HG03571 (cell line): ENCODE measurements around the gene PTPRD.
"Not testable (repeated sequence)": the region's sequence is repeated elsewhere in the genome, so short reads cannot be mapped to it uniquely, and the experiment has no call there.

ENCODE experiments used
- ATAC-seq: cut with Tn5 transposase; IDR thresholded peaks from one replicate; pipeline ENCODE4 v1.9.1; 2021; ENCODE audit not compliant: unreplicated experiment

PTPRD gene

GRCh38 chr9:9099646-9100045, 1513.2 kb downstream of the PTPRD start:
- no peak for ATAC-seq

- not testable (repeated sequence) for ATAC-seq
Observed at GRCh38 chr9:9097254-9097653, 1515.5 kb downstream of the PTPRD start.

- ATAC-seq = no peak
Observed at GRCh38 chr9:9091387-9091786, 1521.4 kb downstream of the PTPRD start.

GRCh38 chr9:9079473-9079872, 1533.3 kb downstream of the PTPRD start:
- no peak for ATAC-seq

GRCh38 chr9:9078301-9078700, 1534.5 kb downstream of the PTPRD start:
- no peak for ATAC-seq

- no peak for ATAC-seq
Observed at GRCh38 chr9:9061627-9062026, 1551.2 kb downstream of the PTPRD start.

- ATAC-seq = no peak
Observed at GRCh38 chr9:9054354-9054992, 1558.3 kb downstream of the PTPRD start.

GRCh38 chr9:9045572-9045971, 1567.2 kb downstream of the PTPRD start:
- no peak for ATAC-seq

GRCh38 chr9:9045072-9045471, 1567.7 kb downstream of the PTPRD start:
- no peak for ATAC-seq

GRCh38 chr9:9043788-9044187, 1569.0 kb downstream of the PTPRD start:
- ATAC-seq = not testable (repeated sequence)

- ATAC-seq = no peak
Observed at GRCh38 chr9:9041756-9042155, 1571.0 kb downstream of the PTPRD start.

GRCh38 chr9:9033022-9033421, 1579.8 kb downstream of the PTPRD start:
- ATAC-seq = no peak

- no peak for ATAC-seq
Observed at GRCh38 chr9:9016597-9016996, 1596.2 kb downstream of the PTPRD start.

- ATAC-seq = no peak
Observed at GRCh38 chr9:9004810-9005209, 1608.0 kb downstream of the PTPRD start.

GRCh38 chr9:9002826-9003583, 1609.8 kb downstream of the PTPRD start:
- no peak for ATAC-seq

- ATAC-seq = no peak
Observed at GRCh38 chr9:8980496-8981013, 1632.2 kb downstream of the PTPRD start.

- ATAC-seq = no peak
Observed at GRCh38 chr9:8978334-8978733, 1634.5 kb downstream of the PTPRD start.

- ATAC-seq = not testable (repeated sequence)
Observed at GRCh38 chr9:8968350-8968749, 1644.5 kb downstream of the PTPRD start.

- ATAC-seq = no peak
Observed at GRCh38 chr9:8963885-8964284, 1648.9 kb downstream of the PTPRD start.

- no peak for ATAC-seq
Observed at GRCh38 chr9:8962084-8962483, 1650.7 kb downstream of the PTPRD start.

- no peak for ATAC-seq
Observed at GRCh38 chr9:8961186-8961851, 1651.5 kb downstream of the PTPRD start.

- ATAC-seq = no peak
Observed at GRCh38 chr9:8960254-8960653, 1652.5 kb downstream of the PTPRD start.
